Stimulated activated CD8-positive, alpha-beta memory T cell treated with anti-CD3 and anti-CD28 coated beads, Interleukin-4, amount 100 ng/mL, for 4 hours (primary cell): ENCODE measurements around the gene EPHB2.

ENCODE experiments used
- DNase-seq, 2 donors: peaks; one replicate each; pipeline ENCODE4 v3.0.0-alpha.2; 2020; ENCODE audit warnings: low read depth in 2 of 2, low spot score in 1 of 2

EPHB2 gene

DNA sequence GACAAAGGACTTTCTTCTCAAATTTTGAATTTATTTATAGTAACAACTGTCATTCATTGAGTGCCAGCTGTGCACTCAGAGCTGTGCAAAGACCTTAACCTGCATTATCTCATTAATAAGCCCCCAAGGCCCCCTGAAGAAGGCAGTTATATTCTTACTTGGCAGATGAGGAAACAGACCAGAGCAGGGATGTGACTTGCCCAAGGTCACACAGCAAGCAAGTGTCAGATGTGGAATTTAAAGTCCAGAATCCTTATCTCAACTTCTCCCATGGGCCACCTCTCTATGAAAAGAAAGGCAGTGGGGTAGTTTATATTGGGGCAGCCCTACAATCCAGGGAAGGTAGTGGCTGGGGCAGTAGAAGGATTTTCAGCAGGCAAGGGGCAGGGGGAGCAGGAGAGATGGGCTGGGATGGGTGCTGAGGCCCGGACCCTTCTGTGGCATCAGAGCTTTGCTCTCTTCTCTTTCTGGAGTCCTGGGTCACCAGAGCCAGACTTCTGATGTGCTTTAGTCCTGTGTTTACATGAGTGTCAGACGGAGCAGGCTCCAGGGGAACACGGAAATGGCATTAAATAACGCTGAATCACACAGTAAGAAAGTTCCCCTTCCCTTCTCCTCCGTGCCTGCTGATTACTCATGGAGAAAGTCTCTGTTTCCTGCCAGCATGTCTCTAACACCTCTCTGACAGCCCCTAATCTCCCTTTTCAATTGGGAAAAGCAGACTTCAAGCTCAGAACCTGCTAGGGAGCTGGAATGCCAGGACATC is 39.5 kb downstream of the EPHB2 start:
- DNase-seq: no peak

DNA sequence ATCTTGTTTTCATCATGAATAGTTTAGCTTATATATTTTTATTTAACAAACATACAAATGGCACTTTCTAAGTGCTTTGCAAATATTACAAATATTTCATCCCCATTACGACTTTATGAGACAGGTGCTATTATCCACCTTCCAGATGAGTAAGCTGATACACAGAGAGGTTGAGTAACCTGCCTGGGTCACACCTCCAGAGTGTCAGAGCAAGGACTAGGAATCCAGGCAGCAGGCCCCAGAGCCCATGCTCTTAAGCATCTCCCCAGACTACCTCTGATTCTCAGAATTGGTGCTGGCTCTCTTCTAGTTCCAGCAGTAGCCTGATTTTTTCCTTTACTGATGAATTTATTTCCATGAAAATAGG is 40.0 kb downstream of the EPHB2 start:
- DNase-seq: no peak

DNA sequence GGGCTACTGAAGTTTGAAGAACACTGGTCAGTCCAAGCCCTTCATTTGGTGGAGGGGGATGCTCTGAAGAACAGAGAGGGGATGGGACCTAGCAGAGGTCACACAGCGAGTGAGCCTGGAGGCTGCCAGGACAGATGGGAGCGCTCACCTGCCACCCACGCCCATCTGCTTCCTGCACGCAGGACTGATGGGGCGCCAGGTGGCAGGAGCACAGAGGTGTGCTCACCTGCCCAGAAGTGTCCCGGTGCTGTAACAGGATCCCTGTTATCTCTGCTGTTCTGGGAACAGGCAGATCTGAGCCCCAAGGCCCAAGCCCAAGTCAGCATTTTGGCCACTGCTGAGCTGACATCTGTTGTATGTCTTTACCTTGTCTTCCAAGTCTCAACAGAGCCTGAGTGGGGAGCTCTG is 40.5 kb downstream of the EPHB2 start:
- no peak for DNase-seq

DNA sequence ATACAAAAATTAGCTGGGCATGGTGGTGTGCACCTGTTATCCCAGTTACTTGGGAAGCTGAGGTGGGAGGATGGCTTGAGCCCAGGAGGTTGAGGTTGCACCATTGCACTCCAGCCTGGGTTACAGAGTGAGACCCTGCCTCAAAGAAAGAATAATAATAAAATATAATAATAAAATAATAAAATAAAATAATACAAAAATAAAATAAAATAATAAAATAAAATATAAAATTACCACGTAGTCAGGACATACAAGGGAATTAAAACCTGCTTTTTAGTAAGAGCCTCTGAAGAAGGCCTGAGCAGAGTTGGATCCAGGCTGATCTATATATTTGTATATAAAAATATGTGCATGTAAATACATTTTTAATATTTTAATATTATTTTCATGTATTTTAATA is 41.7 kb downstream of the EPHB2 start:
- DNase-seq: no peak

DNA sequence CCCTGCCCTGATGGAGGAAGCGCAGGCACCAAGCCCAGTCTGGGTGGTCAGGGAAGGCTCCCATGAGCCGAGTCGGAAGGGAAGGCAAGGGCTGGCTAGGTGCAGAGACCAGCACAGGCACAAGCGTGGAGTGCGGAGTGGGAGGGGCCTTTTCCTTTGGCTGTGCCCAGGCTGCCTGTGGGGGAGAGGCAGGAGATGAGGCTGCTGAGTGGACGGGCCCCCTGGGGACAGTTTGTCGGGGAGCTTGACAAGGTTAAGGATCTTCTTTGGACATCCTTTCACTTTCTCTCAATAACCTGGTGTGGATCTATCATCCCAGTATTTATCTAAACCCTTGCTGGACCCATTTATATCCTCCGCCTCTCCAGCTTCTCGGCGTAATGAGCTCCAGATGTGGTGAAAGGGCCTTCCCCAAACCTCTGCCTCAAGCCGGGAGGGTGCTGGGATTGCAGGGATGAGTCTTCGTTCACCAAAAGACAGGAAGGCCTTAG is 42.9 kb downstream of the EPHB2 start:
- DNase-seq: no peak

DNA sequence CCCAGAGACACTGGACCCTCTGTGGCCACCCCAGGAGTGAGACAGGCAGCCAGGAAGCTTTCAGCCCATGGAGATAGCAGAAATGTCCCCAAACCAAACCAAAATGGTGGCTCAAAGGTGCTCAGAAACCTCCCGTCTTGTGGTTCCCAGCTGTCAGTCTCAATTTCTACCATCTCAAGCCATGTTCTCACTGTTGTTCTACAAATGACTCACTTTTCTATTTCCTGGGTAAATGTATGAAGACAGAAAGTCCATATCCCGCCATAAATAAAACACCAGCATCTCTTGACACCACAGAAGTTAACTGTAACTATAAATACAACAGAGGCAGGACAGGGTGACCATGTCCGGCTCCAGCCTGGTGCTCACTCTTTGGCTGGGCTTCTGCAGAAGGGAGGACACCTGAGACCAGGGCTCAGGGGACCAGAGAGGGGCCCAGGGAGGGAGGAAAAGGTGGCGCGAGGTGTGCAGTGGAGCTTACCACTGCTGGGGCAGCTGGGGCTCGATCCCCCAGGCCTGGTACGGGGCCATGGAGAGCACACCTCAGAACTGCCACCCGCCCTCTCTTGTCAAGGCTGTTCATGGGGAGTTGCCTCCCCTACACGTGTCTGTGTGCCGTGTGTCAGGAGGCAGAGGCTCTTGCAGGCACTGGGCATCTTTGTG is 43.6 kb downstream of the EPHB2 start:
- DNase-seq: no peak

DNA sequence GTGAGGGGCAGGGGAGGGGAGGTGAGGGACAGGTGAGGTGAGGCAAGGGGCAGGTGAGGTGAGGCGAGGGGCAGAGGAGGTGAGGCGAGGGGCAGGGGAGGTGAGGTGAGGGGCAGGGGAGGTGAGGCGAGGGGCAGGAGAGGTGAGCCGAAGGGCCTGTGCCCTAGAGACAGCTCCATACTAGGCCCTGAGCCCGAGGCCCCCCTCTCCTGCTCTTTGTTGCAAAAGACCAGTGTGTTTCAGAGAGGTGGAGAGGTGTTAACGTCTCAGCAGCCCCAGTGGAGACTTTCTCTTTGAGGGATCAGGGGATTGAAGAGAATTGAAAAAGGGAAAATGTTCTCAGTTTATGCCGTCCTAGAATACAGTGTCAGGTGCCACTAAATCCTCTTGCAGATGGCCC is 44.2 kb downstream of the EPHB2 start:
- DNase-seq: no peak

DNA sequence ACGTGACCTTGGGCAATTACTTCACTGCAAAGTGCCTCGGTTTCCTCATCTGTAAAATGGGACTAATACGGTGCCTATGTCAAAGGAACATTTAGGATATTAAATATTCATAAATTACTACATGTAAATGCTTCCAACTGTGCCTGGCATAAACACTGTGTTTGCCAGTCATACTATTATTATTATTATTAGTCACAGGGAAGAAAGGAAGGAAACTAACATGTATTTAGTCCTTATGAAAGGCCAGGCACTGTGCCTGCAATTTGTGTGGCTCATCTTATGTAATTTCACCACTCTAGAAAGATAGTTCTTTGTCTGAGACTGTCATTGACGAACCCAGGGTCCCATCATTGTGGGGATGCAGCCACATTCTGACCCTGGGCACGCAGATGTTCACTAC is 45.0 kb downstream of the EPHB2 start:
- no peak for DNase-seq

DNA sequence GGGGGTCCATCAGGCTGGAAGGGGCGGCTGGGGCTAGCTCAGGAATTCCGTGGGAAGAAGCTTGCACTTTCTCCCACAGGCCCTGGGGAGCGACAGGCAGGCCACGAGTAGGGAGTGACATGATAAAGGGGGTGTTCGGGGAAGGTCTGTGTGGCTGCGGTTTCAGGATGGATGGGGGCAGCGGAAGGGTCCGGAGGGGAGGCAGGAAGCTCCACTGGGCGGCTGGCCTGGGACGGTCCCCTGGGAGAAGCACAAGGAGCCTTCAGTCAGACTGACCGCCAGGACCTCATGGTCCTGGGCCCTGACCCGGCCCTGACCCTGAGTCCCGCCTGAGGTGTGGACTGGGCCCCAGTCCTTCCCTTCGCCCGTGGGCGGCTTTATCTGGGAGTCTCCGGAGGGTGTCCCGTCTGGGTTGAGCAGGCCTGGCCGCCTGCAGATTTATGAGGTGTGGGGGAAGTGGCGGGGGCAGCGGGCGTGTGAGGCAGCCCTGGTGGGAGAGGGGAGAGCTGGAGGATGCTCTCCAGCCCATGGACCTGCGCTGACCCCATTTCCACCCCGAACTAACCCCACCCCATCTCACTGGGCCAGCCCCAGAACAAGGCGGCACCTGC is 45.6 kb downstream of the EPHB2 start:
- no peak for DNase-seq

DNA sequence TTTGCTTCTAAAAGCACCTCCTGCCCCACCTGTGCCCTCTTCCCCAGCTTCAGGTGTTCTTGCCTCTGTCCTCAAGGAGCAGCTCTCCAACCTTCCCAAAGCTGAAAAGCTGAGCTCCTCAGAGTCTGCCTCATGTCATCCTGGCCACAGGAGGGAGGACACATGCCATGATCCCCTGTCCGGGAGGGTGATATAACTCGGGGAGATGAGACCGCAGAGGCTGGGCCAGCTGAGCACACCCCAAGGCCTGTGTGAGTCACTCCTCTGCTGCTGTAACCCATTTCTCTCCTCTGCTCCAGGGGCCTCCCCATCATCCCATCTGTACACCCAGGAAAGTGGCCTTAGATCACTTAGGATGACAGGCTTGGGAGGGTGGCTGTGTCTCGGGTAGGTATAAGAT is 49.8 kb downstream of the EPHB2 start:
- DNase-seq: no peak

DNA sequence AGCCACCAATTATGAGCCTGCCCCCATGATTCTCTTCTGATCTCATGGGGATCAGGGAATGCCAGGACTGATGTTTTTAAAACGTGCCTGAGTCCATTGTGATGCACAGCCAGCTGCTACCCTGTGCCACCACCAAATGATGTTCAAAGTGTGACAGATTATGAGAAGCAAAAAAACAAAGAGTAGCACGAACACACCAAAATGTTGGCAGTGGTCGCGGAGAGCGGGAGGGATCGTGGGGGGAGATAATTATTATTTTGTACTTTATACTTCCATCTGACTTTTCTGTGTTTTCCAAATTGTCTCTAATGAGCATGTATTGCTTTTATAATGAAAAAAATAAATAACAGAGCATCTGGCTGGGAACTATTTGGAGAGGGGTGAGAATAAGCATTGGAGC is 50.5 kb downstream of the EPHB2 start:
- no peak for DNase-seq

DNA sequence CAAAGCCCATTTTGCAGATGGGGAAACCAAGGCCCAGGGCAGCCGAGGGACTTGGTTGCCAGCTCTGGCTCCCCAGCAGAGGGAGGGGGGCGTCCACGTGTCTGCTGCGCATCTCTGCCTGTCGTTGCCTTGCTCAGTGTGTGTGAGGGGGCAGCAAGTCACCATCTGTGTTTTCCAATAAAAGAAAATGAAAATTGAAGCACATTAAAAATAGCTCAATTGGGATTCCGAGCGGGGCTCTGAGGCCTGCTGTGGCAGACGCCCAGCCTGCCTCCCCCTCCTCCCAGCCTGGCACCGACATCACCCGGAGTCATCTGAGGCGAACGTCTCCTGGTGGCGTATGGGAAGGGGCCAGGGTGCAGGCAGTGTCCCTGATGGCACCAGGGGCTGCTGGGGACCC is 51.2 kb downstream of the EPHB2 start:
- no peak for DNase-seq

DNA sequence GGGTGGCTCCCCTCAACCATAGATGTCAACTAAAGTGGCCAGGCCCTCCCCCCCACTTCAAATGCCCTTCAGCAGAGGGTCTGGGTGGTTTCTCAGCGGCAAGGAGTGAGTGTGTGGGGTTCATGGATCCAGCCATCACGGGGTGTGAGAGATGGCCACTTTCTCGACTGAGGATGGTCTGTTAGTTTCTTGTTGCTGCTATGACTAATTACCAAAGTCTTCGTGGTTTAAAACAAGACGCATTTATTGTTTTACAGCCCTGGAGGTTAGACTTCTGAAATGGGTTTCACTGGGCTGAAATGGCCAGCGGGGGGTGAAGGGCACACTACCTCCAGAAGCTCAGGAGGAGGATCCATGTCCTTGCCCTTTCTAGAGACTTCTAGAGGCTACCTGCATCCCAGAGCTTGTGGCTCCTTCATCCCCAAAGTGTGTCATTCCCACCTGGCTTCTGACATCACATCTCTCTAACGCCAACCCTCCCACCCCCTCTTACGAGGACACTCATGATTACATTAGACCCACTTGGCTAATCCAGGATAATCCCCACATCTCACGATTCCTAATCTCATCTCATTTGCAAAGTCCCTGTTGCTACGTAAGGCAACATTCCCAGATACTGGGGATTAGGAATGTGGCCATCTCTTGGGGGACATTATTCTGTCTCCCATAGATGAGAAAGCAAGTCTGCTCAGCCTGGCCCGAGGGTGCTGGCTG is 53.0 kb downstream of the EPHB2 start:
- DNase-seq: no peak

DNA sequence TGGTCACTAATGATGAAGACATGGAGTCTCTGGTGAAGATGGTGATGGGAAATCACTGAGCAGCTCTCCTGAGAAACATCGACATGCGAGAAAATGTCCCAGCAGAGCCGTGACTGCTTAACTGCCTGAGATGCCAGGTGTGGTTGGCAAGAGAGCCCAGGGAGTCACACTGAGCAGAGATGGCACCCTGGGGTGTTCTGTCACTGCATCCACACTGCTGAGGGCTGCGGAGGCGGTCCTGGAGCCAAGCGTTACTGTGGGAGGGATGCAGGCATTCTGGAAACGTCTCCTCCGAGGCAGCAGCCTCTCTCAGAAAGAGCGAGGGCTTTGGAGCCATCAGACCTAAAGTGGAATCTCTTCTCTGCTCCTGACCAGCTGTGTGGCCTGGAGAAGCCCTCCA is 57.2 kb downstream of the EPHB2 start:
- no peak for DNase-seq

DNA sequence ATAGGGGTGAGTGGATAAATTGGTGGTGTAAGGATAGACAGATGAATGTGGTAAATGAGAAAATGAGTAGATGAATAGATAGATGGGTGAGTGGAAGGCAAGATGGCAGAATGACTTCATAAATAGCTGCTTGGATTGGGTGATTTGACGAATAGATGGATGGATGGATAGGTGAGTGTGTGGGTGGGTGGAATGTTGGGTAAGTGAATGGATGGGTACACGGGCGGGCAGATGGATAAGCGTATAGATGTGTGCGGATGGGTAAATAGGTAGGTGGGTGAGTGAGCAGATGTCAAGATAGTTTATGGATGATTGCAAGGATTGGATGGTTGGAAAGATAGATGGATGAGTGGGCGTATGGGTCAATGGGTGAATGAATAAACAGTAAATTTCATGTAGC is 59.3 kb downstream of the EPHB2 start:
- no peak for DNase-seq

DNA sequence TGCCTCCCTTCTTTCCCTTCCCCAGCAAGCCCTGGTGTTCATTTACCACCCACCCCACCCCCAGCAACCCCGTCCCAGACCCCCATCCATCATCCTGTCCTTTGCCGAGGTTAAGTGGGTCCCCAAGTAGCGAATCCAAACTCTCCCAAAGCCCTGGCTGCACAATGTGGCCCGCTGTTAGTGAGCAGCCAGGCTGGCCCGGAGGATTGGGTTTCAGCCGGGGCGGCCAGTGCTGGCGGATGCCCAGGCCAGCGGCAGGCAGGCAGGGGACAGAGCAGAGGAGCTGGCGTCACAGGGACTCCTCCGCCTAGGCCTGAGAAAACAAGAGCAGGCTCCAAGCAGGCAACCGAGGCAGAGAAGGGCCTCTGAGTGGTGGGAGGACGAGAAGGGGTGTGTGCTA is 61.4 kb downstream of the EPHB2 start:
- no peak for DNase-seq

DNA sequence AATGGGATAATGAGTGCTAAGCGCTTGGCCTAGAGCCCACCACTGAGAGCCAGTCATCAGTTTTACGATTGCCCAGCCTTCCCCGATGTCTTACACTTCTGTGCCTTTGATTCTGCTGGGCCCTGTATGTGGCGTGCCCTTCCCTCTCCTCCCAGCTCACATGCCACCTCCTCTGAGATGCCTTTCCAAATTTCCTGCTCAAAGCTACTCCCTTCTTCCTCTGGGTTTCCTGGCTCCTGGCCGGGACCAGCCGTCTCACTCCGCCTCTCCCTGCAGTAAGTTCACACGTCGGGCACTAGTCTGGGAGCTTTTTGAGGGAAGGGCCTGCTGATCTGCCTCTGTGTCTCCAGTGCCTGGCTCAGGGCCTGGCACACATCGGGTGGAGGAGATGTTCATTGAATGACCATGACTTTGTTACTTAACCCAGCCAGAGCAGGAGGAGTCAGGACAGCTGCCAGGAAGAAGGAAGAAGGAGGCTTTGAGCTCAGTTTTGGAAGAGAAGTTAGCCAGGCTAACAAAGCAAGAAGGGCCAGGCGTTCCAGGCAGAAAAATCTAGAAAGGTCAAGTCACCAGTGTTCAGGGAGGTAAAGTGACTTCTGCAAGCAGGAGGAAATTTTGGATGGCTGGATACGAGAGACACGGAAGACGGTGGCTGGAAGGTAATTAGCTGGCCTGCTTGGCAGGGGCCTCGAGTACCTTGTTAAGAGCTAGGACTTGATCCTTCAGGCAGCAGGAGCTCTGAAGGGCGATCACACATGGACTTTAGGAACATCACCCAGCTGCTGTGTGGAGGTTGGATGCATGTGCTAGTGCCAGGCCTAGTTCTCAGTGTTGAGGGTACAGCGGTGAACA is 63.6 kb downstream of the EPHB2 start:
- DNase-seq: no peak

DNA sequence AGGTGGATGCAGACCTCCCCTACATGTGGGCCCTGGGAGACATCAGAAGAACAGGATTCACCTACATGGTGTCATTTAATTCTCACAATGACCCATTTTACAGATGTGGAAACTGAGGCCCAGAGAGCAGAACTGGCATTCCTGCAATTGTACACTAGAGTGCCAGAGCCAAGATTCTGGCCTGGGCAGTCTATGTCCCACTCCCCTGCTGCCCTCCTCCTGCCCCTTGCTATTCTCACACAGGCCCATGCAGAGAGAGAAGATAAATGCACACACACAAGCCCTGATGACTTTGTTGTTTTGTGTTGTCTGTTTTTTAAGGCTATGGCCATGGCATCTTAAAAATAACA is 64.2 kb downstream of the EPHB2 start:
- no peak for DNase-seq

DNA sequence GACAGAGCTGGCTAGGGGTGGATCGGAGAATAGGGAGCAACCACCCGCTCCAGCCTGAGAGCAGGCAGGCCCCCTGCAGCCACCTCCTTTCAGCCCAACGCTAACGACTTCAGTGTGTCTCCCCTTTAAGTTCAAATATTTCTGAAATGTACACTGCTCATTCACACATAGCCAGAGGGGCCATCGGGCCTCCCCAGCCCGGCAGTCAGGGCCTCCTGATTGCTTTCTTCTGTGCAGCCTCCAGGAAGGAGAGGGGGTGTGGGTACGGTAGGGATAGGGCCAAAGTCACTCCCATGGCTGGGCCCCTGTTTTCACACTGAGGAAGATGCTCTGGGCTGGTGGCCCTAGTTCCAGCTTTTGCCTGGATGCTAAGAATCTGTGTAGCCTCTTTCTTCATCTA is 64.8 kb downstream of the EPHB2 start:
- DNase-seq: no peak

DNA sequence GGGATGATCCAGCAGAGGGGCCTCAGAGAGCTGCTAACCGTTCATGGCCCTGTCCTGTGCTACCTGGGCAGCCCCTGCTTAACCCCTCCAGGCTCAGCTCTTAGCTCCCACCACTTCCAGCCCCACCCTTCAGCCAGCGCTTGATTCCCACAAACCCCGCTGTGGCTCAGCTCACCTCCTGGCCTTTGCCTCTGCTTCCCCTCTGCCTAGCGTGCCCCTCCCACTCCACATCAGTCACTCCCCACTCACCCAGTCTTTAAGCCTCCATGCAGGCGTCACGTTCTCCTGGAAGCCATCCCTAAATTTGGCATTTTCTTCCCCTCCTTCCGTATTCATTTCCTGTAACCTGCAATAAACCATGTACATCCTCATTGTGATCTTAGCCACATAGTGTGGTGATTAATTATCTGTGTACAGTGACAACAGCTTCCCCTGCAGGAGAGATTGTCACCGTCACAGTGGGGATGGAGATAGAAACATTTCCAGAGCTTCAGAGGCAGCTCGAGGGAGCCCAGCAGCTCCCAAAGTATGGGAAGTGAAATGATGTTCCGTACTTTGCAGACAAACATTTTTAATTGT is 65.5 kb downstream of the EPHB2 start:
- no peak for DNase-seq
